Measurements from ENCODE around the gene ITM2A.

The ITM2A gene

GRCh38 chrX:79366873-79367749, at the start of gene ITM2A:
Gene ITM2A (minus strand): TSS chrX:79367334. CDS start chrX:79367215, 119 bp downstream.
- DNase-seq: no peak

- DNase-seq: no peak
Measured at GRCh38 chrX:79415056-79415455, 47.9 kb upstream of the ITM2A start.

- no peak for DNase-seq
Measured at GRCh38 chrX:79413963-79414362, 46.8 kb upstream of the ITM2A start.

- no peak for DNase-seq
Measured at GRCh38 chrX:79412972-79413371, 45.8 kb upstream of the ITM2A start.

GRCh38 chrX:79412166-79412565, 45.0 kb upstream of the ITM2A start:
- no peak for DNase-seq

GRCh38 chrX:79409657-79410056, 42.5 kb upstream of the ITM2A start:
- no peak for DNase-seq

- no peak for DNase-seq
Measured at GRCh38 chrX:79408623-79409322, 41.6 kb upstream of the ITM2A start.

GRCh38 chrX:79400623-79401022, 33.5 kb upstream of the ITM2A start:
- DNase-seq: no peak

GRCh38 chrX:79375340-79375739, 8.2 kb upstream of the ITM2A start:
- no peak for DNase-seq

- no peak for DNase-seq
Measured at GRCh38 chrX:79371640-79372039, 4.5 kb upstream of the ITM2A start.

- no peak for DNase-seq
Measured at GRCh38 chrX:79371101-79371500, 4.0 kb upstream of the ITM2A start.

- DNase-seq: no peak
Measured at GRCh38 chrX:79369871-79370270, 2.7 kb upstream of the ITM2A start.

GRCh38 chrX:79368441-79368840, 1.3 kb upstream of the ITM2A start:
- DNase-seq: no peak

- DNase-seq: no peak
Measured at GRCh38 chrX:79367907-79368306, 773 bp upstream of the ITM2A start.

GRCh38 chrX:79366556-79366872, 620 bp downstream of the ITM2A start:
- DNase-seq: no peak

GRCh38 chrX:79365591-79365990, 1.5 kb downstream of the ITM2A start:
- DNase-seq: no peak

GRCh38 chrX:79364306-79364705, 2.8 kb downstream of the ITM2A start:
- DNase-seq: no peak

GRCh38 chrX:79361192-79361870, 5.8 kb downstream of the ITM2A start:
- no peak for DNase-seq

GRCh38 chrX:79336869-79337815, 30.0 kb downstream of the ITM2A start:
- no peak for DNase-seq

- no peak for DNase-seq
Measured at GRCh38 chrX:79330022-79330421, 37.1 kb downstream of the ITM2A start.

GRCh38 chrX:79325263-79325958, 41.7 kb downstream of the ITM2A start:
- DNase-seq: no peak

Data from amniotic stem cell (primary cell).